Measurements from ENCODE around the gene CCSER2.
A peak's percentile ranks its signal among the peaks of the same experiment; 100 is the strongest.
"Not testable (repeated sequence)": the region's sequence is repeated elsewhere in the genome, so short reads cannot be mapped to it uniquely, and the experiment has no call there.

Gene CCSER2

GRCh38 chr10:84401854-84402611 is 73.6 kb downstream of the CCSER2 start:
- no peak for DNase-seq

DNA sequence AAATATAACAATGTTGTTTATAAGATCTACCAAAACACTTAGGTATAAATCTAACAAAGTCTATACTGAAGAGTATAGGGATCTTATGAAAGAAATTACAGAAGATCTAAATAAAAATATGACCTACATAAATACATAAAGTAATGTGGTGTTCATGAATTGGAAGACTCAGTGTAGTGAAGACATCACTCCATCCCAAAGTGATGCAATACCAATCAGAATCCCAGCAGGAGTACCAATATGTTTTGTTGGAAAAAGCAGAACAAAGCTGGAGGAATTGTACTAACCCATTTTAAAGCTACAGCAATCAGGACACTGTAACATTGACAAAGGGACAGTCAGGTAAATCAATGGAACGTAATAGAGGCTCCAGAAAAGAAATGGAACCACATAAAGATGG is 76.4 kb downstream of the CCSER2 start:
- no peak for DNase-seq

GRCh38 chr10:84405662-84406061 is 77.3 kb downstream of the CCSER2 start:
- no peak for DNase-seq

- DNase-seq = no peak
Observed at GRCh38 chr10:84406561-84406960, 78.2 kb downstream of the CCSER2 start.

DNA sequence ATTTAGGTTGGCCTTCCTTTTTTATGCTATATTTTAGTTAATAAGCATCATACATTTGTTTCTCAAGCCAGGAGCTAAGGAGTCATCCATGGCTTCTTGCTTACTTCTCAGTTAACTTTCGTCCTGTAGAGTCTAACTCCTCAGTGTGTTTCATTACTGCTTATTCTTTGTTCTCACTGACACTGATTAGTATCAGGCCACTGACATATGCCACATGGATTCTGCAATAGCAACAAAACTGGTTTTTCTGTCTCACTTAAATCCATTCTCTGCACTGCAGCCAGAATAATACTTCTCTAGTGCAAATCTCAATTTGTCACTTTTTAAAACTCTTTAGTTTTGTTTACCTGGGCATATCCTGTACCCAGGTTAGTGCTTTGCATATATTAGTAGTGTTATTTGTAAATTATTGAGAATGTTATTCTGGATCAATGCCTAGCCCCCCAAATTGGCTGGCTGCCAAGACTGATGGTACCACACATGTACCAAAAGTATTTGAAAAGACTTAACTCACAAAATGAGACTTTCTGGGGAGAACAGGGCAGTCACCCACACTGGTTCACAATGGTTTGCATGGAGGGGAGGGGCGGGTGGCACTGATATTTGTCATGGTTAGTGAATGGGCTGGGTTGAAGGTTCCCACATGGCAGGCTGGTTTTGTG is 79.1 kb downstream of the CCSER2 start:
- DNase-seq = no peak

DNA sequence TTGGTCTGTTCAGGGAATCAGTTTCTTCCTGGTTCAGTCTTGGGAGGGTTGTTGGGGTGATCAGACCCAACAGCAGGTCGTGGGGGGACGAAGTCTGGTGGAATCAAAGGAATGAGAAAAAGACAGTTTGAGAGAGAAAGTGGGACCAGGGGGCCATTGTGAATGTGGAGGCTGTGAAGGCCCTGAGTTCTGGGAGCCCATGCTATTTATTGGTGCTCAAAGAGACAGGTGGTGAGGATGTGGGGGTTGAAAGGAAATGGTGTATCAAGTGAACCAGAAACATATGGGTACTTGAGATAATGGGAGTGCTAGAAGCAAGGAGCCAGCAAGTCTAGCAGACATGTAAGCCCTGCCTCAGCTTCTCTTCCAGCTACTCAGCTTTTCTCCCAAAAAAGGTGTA is 84.1 kb downstream of the CCSER2 start:
- DNase-seq = no peak

- not testable (repeated sequence) for DNase-seq
Observed at GRCh38 chr10:84414110-84414509, 85.7 kb downstream of the CCSER2 start.

GRCh38 chr10:84415539-84416244 is 87.3 kb downstream of the CCSER2 start:
- DNase-seq = no peak

DNA sequence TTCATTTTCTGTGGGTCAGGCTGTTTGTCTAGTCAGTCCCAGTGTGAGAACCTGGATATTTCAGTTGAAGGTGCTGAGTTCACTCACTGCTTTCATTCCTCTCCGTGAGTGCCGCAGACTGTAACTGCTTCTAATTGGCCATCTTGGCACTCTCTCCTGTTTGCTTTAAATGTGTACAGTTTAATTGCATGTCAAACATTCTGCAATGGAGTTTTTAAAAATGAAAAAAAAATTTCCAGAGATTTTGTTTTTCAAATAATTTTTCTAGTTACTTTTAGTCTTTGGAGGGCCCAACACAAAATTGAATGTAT is 87.8 kb downstream of the CCSER2 start:
- no peak for DNase-seq

DNA sequence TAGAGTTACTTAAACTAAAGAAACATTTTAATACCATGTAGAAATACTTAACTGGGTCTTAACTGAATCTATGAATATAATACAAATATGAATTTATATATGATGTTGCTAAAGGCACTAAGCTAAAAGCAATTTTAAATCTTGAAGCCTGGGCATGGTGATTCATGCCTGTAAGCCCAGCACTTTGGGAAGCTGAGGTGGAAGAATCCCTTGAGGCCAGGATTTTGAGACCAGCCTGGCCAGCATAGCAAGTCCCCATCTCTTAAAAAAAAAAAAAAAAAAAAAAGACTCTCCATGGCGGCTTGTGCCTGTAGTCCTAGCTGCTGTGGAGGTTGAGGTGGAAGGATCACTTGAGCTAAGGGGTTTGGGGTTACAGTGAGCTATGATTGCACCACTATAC is 95.3 kb downstream of the CCSER2 start:
- no peak for DNase-seq

DNA sequence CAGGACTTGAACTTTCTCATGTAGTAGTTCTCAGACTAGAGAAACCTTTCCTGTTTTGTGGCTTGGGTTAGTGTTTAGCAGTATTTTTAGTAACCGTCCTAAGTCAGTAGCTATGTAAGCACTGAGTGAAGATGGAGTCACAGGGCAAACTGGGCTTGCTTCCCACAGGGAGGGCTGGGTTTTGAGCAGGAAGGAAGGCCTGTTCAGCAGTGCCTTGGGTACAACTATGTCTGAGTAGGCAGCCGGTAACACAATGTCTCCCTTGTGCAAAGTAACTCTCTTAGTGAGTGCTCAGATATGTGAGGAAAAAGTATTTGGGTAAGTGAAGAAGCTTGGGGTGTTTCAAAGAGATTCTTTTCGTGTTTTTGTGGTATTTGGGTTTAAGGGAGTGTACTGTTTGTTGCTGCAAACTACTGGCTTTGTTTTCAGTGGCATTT is 96.4 kb downstream of the CCSER2 start:
- DNase-seq = peak; percentile 5

DNA sequence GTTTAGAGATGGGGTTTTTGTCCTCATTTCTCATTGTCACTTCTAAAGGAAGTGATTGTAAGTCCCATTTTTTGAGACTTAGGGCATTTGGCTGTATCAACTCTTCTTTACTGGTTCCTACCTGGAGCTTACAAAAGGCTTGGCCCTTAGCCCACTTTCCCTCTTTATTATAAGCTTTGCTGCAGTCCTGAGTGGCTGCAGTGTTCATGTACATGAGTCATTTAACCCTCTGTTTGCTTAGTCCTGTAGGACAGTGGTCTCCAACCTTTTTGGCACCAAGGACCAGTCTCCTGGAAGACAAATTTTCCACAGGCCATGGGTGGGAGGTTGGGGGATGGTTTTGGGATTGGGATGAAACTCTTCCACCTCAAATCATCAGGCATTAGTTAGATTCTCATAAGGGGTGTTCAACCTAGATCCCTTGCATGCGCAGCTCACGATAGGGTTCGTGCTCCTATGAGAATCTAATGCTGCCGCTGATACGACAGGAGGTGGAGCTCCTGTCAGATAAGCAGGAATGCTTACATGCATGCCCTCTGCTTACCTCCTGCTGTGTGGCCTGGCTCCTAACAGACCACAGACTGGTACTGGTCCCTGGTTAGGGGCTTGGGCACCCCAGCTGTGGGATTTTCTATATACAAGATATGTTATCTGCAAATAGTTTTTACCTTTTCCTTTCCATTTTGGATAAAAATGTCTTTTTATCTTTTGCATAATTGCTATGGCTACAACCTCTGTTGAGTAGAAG is 99.7 kb downstream of the CCSER2 start:
- no peak for DNase-seq

- no peak for DNase-seq
Observed at GRCh38 chr10:84428711-84429110, 100.3 kb downstream of the CCSER2 start.

DNA sequence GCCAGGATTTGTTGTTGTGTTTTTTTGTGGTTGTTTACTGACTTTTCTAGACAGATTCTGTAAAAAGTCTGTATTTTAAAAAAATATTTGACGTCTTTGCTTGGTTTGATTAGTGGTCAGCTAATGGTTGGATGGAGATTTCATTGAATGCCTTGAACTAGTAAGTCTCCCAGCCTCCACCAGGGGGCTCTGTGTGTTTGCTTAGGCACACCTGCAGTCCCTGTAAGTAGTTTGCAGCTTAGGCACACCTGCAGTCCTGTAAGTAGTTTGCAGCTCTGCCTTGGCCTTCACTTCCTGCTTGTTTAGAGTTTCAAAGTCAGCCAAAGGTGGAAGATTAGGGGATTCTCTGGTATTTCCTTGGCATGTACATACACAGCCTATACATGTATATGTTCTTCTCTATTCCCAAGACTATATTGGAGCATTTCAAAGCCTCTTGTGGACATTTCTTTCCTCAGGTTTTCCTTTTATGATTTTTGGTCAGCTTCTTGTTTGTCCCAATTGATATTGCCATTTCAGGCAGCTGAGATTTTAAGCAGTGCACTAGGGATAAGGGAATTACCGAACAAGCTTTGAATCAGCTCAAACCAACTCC is 101.6 kb downstream of the CCSER2 start:
- DNase-seq = peak; percentile 76

DNA sequence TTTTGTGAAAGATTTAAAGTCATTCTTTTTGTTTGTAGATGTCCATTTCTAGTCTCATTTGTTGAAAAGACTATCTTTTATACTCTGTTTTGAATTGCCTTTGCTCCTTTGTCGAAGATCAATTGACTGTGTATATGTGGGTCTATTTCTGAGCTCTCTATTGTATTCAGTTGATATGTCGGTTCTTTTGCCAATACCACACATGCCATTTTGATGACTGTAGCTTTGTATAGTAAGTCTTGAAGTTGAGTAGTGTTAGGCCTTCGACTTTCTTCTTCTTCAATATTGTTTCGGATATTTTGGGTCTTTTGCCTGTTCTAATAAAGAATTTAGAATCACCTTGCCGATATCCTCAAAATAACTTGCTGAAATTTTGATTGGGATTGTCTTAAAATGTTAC is 104.5 kb downstream of the CCSER2 start:
- no peak for DNase-seq

DNA sequence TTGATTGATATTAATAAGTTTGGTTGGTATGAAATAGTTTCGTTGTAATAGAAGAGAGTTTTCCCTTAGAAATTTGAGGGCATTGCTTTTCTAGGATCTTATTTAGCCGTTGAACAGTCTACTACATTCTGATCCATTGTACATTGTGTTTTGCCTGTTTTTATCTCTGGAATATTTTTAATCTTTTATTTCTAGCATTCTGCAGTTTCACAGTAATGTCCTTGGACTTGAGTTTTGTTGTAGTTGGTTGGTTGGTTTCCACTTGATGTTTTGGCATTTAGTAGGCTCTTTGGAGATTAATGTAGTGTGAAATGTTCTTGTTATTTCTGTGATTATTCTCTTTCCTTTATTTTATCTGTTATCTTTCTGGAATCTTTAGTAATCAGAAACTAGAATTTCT is 112.4 kb downstream of the CCSER2 start:
- DNase-seq = no peak

GRCh38 chr10:84447701-84448400 is 119.5 kb downstream of the CCSER2 start:
- DNase-seq = no peak

DNA sequence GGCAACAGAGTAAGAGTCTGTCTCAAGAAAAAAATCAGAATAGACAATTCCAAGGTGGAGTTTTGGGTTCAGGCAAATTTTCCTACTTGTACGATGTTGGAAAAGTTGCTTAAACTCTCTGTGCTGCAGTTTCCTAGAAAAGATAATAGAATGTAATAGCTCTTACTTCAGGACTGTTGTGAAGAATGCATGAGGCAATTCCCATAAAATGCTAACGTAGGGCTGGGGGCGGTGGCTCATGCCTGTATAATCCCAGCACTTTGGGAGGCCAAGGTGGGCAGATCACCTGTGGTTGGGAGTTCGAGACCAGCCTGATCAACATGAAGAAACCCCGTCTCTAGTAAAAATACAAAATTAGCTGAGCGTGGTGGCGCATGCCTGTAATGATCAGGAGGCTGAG is 121.0 kb downstream of the CCSER2 start:
- not testable (repeated sequence) for DNase-seq

- no peak for DNase-seq
Observed at GRCh38 chr10:84452003-84452402, 123.6 kb downstream of the CCSER2 start.

DNA sequence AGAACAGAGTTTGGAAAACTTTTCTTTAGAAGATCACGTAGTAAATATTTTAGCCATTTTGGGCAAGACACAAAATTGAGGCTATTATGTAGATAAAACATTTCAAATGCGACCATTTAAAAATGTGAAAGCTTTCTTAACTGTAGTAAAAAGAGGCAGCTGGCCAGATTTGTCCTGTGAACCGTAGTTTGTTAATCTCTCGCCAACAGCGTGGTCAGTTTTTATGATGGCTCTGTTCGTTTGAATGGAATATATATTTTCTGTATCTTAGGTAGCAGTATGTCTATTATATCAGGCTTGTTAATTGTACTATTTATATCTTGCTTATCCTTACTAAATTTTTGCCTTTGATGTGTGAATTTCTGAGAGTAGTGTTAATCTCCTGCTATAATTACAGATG is 124.9 kb downstream of the CCSER2 start:
- no peak for DNase-seq

GRCh38 chr10:84456126-84456525 is 127.7 kb downstream of the CCSER2 start:
- no peak for DNase-seq

GRCh38 chr10:84460520-84460919 is 132.1 kb downstream of the CCSER2 start:
- DNase-seq = no peak

Measured in hematopoietic multipotent progenitor cell treated with erythropoietin and hydrocortisone succinate and interleukin-3 and kit ligand, for 8 days (in vitro differentiated cells).